RPMI7951 (cell line): ENCODE measurements around the gene TRIM65. TPM values are rescaled to one million over a fixed set of nuclear protein-coding genes. Genes with fewer than 3 reads are reported as not detected.

Source experiments
- DNase-seq: peaks from one replicate; pipeline ENCODE4 v3.0.0-alpha.2; 2012; ENCODE audit warnings: low read depth
- total RNA-seq: library from RNA; depleted of rRNA; stranded (reverse); fragments of >200 nt; shearing (Covaris generic); gene quantifications from 2 replicates; pipeline ENCODE4 v1.2.3, GENCODE V29; 2014

TRIM65 gene
- total RNA-seq, 1 experiment from 2014 or later: 8.5 TPM

GRCh38 chr17:75917917-75918445 is 21.2 kb upstream of the TRIM65 start:
- no peak for DNase-seq

GRCh38 chr17:75917141-75917916 is 20.6 kb upstream of the TRIM65 start:
- DNase-seq: no peak

- DNase-seq: no peak
These were observed 18.5 kb upstream of the TRIM65 start for GRCh38 chr17:75915268-75915667.

- no peak for DNase-seq
These were observed 18.0 kb upstream of the TRIM65 start for GRCh38 chr17:75914643-75915267.

GRCh38 chr17:75913537-75914210 is 16.9 kb upstream of the TRIM65 start:
- no peak for DNase-seq

- no peak for DNase-seq
These were observed 13.9 kb upstream of the TRIM65 start for GRCh38 chr17:75910699-75911098.

- no peak for DNase-seq
These were observed 13.1 kb upstream of the TRIM65 start for GRCh38 chr17:75909812-75910274.

- DNase-seq: no peak
These were observed 12.5 kb upstream of the TRIM65 start for GRCh38 chr17:75909051-75909811.

- no peak for DNase-seq
These were observed 11.4 kb upstream of the TRIM65 start for GRCh38 chr17:75908201-75908600.

- DNase-seq: no peak
These were observed 9.6 kb upstream of the TRIM65 start for GRCh38 chr17:75906143-75906884.

- peak; percentile 93 for DNase-seq
These were observed 8.2 kb upstream of the TRIM65 start, which contains the start of gene MRPL38 for GRCh38 chr17:75904749-75905521. TSS of gene MRPL38 (minus strand) at chr17:75904884. CDS start at chr17:75904875, 9 bp downstream.

- no peak for DNase-seq
These were observed 5.7 kb upstream of the TRIM65 start for GRCh38 chr17:75902406-75902805.

GRCh38 chr17:75901727-75902126 is 5.0 kb upstream of the TRIM65 start:
- no peak for DNase-seq

GRCh38 chr17:75900691-75901533 is 4.2 kb upstream of the TRIM65 start:
- no peak for DNase-seq

- no peak for DNase-seq
These were observed 3.2 kb upstream of the TRIM65 start for GRCh38 chr17:75899767-75900468.

GRCh38 chr17:75899353-75899752 is 2.6 kb upstream of the TRIM65 start:
- DNase-seq: no peak

- DNase-seq: no peak
These were observed 2.0 kb upstream of the TRIM65 start for GRCh38 chr17:75898791-75899190.

- DNase-seq: no peak
These were observed 1.3 kb upstream of the TRIM65 start for GRCh38 chr17:75898065-75898464.
